OCI-LY3 (cell line): ENCODE results near the gene POU3F3.

Experiments
- EZH2phosphoT487 ChIP-seq: fragments of 200-600 bp; shearing (Covaris generic); IDR thresholded peaks from 2 replicates; pipeline ENCODE4 v1.6.1; 2018; ENCODE audit warnings: antibody characterized with exemption, mixed run types, low read depth
- TF ChIP-seq, protein P1 (sequence below): fragments of 200-600, 300-600 bp; sonication (generic); IDR thresholded peaks from 2 replicates; pipeline ENCODE4 v1.5.1; 2014; ENCODE audit warnings: antibody characterized with exemption, low read length, low read depth

DNA sequence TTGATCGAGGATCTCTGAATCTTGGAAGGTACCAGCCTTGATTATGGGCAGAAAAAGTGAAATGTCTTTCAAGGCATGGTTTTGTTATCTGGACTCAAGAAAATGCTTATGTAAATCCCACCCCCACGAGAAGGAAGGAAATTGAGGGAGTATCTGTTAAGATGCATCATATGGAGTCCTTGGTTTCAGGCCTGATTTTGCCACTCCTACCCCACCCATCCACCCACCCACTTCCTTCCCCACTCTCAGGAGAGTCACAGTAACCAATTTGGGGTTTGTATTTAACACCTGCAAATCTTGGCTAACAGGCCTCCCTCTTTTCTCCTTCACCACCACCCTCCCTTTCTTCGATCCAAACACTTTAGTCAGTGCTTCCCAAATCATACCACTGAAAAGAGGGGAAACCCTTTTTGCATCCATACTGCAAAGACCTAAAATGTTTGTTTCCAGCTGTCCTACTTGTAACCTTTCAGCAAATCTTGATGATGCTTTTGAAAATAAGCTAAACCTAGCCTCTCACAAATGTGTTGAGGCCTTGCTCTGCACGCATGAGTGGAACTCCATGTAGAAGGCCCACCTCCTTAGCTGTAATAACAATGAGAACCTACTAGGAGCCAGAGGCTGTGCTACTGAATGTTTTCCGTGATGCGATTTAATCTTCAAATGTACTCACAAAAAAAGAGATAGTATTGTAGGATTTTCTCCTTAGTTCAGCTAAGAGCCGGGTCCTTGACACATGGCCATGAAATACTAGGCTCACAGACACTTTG lies 34.8 kb downstream of the POU3F3 start:
- TF ChIP-seq, protein P1, sequence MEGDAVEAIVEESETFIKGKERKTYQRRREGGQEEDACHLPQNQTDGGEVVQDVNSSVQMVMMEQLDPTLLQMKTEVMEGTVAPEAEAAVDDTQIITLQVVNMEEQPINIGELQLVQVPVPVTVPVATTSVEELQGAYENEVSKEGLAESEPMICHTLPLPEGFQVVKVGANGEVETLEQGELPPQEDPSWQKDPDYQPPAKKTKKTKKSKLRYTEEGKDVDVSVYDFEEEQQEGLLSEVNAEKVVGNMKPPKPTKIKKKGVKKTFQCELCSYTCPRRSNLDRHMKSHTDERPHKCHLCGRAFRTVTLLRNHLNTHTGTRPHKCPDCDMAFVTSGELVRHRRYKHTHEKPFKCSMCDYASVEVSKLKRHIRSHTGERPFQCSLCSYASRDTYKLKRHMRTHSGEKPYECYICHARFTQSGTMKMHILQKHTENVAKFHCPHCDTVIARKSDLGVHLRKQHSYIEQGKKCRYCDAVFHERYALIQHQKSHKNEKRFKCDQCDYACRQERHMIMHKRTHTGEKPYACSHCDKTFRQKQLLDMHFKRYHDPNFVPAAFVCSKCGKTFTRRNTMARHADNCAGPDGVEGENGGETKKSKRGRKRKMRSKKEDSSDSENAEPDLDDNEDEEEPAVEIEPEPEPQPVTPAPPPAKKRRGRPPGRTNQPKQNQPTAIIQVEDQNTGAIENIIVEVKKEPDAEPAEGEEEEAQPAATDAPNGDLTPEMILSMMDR = no peak
- no peak for TF ChIP-seq EZH2phosphoT487
